ENCODE measurements around the gene TNFRSF12A. TPM values are rescaled to one million over a fixed set of nuclear protein-coding genes. Genes with fewer than 3 reads are reported as not detected.

Gene TNFRSF12A
- total and polyA plus RNA-seq, 2 of the 13 experiments (the other 11 are each of a cell fraction or from before 2014, with no cell fraction given): 61.9 to 66.0 TPM

GRCh38 chr16:3029491-3030221 lies 9.5 kb downstream of the TNFRSF12A start (continued):
- TF ChIP-seq ARID5B (CRISPR knock-in tag; IDR thresholded peaks at IDR 0.05): no peak
- TF ChIP-seq CTCF (CRISPR knock-in tag; IDR thresholded peaks at IDR 0.05): peak; percentile 20; the same call in 1 of the 2 replicates
- TF ChIP-seq BHLHE40 (IDR thresholded peaks at IDR 0.05; ENCODE audit: low read length): 0 out of 2 replicates have a peak, but pooled peaks have one; percentile 4
- TF ChIP-seq PBX3 (CRISPR knock-in tag; IDR thresholded peaks at IDR 0.05; ENCODE audit: borderline replicate concordance): no peak
- no peak for TF ChIP-seq ZNF550 (CRISPR knock-in tag; IDR thresholded peaks at IDR 0.05; ENCODE audit: borderline replicate concordance)
- TF ChIP-seq ZNF317 (CRISPR knock-in tag; IDR thresholded peaks at IDR 0.05): no peak
- no peak for TF ChIP-seq ZFP41 (CRISPR knock-in tag; IDR thresholded peaks at IDR 0.05; ENCODE audit: borderline replicate concordance)
- no peak for TF ChIP-seq NR2F2 (IDR thresholded peaks at IDR 0.05; ENCODE audit: borderline replicate concordance, low read depth)
- TF ChIP-seq RARA (CRISPR knock-in tag; IDR thresholded peaks at IDR 0.05): no peak
- no peak for TF ChIP-seq ZNF546 (CRISPR knock-in tag; conservative IDR thresholded peaks at IDR 0.05)
- no peak for TF ChIP-seq ZNF484 (CRISPR knock-in tag; IDR thresholded peaks at IDR 0.05; ENCODE audit: borderline replicate concordance, low read depth)
- no peak for TF ChIP-seq ZNF775 (CRISPR knock-in tag; IDR thresholded peaks at IDR 0.05; ENCODE audit: borderline replicate concordance)
- TF ChIP-seq KLF15 (CRISPR knock-in tag; IDR thresholded peaks at IDR 0.05; ENCODE audit: borderline replicate concordance): no peak
- TF ChIP-seq, protein P1, sequence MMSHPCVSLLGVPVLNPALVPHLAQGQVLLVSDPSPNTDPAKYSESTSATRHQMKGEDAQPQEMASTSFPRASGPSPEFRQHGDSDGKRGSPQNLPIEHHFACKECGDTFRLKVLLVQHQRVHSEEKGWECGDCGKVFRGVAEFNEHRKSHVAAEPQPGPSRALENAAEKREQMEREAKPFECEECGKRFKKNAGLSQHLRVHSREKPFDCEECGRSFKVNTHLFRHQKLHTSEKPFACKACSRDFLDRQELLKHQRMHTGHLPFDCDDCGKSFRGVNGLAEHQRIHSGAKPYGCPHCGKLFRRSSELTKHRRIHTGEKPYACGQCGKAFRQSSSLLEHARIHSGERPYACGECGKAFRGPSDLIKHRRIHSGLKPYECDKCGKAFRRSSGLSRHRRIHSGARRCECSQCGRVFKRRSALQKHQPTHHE (CRISPR knock-in tag; IDR thresholded peaks at IDR 0.05; ENCODE audit: borderline replicate concordance): no peak
- TF ChIP-seq RNF219 (CRISPR knock-in tag; IDR thresholded peaks at IDR 0.05): no peak
- no peak for TF ChIP-seq MEIS1 (CRISPR knock-in tag; IDR thresholded peaks at IDR 0.05; ENCODE audit: borderline replicate concordance)
- TF ChIP-seq SIX1 (CRISPR knock-in tag; IDR thresholded peaks at IDR 0.05; ENCODE audit: borderline replicate concordance): no peak
- no peak for TF ChIP-seq CCAR2 (optimal IDR thresholded peaks at IDR 0.05; ENCODE audit: low read depth, low read length)

Data from HepG2 (cell line).